Jurkat, Clone E6-1 (cell line): ENCODE data around the gene TMEM30B. TPM values are rescaled to one million over a fixed set of nuclear protein-coding genes. Genes with fewer than 3 reads are reported as not detected.
"Not testable (repeated sequence)": the region's sequence is repeated elsewhere in the genome, so short reads cannot be mapped to it uniquely, and the experiment has no call there.

Experiments used
- DNase-seq: peaks from one replicate; pipeline ENCODE4 v3.0.0-alpha.2; 2011; ENCODE audit warnings: low read depth, low spot score
- H3K4me3 ChIP-seq: 2 replicates; pipeline ENCODE4 v1.5.1; 2011; ENCODE audit warnings: mild to moderate bottlenecking, low read length, control low read depth, moderate library complexity
- polyA plus RNA-seq: library from polyadenylated mRNA; unstranded; fragments of >200 nt; gene quantifications from one replicate; pipeline ENCODE4 v1.2.1, GENCODE V29; 2012; ENCODE audit warnings: missing spikeins; ENCODE audit not compliant: insufficient read length, insufficient read depth

TMEM30B gene
- not detected for polyA plus RNA-seq

- no peak within 1 kb of the TSS for H3K4me3 ChIP-seq
Observed at GRCh38 chr14:61281186-61281947, at the start of gene TMEM30B. TSS of gene TMEM30B (minus strand) at chr14:61281338. CDS start at chr14:61281147, 191 bp downstream.

GRCh38 chr14:61330511-61330910 is 49.4 kb upstream of the TMEM30B start:
- H3K4me3 ChIP-seq: no peak overlapping the region
- no peak for DNase-seq

More at GRCh38 chr14:61281186-61281947, at the start of gene TMEM30B:
- DNase-seq: no peak

DNA sequence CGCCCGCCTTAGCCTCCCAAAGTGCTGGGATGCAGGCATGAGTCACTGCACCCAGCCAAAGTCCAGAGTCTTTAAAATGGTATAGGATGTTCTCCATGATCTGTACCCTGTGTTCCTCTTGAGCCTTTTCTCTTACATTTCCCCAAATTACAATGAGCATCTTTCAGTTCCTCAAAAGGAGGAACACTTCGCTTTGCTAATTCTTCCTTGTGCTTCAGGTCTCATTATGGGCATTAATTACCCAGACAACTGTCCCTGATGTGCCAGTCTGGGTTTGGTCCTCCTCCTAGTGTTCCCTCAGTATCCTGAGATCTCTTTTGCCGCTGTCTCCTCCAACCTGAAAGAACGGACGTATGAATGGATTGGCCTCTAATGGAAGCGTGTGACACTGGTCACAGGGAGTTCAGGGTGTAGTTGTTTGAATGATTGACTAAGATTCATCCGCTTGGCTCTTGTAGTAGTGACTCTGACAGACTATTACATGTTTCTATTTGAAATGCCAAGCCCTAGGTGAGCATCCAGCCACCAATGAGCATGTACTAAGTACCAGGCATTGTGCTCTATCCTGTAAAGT is 48.4 kb upstream of the TMEM30B start:
- DNase-seq: no peak
- no peak overlapping the region for H3K4me3 ChIP-seq

- DNase-seq: no peak
- H3K4me3 ChIP-seq: no peak overlapping the region
Observed at GRCh38 chr14:61328626-61329262, 47.6 kb upstream of the TMEM30B start.

DNA sequence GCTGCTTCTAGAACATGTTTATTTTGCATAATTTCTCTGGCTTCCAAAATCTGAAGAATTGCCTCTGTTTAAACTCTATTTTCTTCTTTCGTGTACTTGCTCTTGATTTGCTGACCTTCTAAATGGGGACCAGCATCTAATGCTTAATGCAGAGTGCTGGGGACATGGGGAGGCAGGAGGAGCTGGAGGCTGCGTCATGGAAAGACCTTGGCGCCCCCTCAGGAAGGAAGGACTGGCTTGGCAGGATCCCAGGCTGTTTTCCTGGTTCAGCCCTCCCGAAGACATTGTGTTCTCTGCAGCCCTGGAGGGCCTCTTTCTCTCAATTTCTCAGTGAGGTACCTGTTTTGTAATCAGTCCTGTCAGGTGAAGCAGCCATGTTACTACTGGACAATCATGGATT is 45.7 kb upstream of the TMEM30B start:
- DNase-seq: no peak
- no peak overlapping the region for H3K4me3 ChIP-seq

DNA sequence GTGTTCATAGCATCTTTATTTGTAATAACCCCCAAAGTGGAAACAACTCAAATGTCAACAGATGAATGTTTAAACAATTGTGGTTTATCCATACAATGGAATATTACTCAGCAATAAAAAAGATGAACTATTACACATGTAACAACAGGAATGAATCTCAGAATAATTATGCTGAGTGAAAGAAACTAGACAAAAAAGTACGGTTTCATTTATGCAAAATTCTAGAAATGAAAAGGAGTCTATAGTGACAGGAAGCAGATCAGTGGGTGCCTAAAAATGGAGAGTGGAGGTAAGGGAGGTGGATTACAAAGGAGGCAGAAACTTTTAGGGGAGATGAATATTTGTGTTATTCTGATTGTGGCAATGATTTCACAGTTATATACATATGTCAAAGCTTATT is 45.0 kb upstream of the TMEM30B start:
- no peak for DNase-seq

DNA sequence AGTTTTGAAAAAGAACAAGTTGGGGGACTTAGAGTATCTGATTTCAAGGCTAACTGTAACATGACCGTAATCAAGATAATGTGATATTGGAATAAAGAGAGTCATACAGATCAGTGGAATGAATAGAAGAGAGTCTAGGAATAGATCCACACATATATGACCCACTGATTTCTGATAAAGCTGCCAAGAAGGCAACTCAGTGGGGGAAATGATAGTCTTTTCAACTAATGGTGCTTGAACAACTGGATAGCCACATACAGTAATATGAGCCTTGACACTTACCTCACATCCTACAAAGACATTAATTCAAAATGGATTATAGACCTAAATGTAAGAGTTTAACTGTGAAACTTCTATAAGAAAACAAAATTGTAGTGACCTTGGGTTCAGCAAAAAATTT is 44.0 kb upstream of the TMEM30B start:
- no peak overlapping the region for H3K4me3 ChIP-seq
- DNase-seq: no peak

More for the DNA sequence above, 45.0 kb upstream of the TMEM30B start:
- no peak overlapping the region for H3K4me3 ChIP-seq

DNA sequence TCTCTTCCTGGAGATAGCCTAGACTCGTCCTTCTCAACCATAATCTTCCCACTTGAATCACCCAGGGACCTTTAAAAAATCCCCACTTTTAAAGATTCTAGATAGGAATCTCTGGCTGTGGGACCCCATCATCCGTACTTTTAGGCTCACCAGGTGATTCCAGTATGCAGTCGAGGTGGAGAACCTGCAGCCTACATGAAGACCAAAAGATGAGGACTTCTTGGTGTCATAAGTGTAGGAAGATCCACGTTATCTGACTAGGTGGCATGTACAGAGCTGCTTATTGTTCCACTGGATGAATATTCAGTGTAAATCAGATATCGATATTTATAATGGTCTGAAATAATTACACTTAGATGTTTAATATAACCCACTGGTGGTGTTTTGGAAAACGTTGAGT is 42.8 kb upstream of the TMEM30B start:
- H3K4me3 ChIP-seq: peak overlapping the region; percentile 91

GRCh38 chr14:61322799-61323290 is 41.7 kb upstream of the TMEM30B start:
- DNase-seq: peak; percentile 67
- H3K4me3 ChIP-seq: peak overlapping the region; percentile 91

More for the DNA sequence above, 42.8 kb upstream of the TMEM30B start:
- no peak for DNase-seq

DNA sequence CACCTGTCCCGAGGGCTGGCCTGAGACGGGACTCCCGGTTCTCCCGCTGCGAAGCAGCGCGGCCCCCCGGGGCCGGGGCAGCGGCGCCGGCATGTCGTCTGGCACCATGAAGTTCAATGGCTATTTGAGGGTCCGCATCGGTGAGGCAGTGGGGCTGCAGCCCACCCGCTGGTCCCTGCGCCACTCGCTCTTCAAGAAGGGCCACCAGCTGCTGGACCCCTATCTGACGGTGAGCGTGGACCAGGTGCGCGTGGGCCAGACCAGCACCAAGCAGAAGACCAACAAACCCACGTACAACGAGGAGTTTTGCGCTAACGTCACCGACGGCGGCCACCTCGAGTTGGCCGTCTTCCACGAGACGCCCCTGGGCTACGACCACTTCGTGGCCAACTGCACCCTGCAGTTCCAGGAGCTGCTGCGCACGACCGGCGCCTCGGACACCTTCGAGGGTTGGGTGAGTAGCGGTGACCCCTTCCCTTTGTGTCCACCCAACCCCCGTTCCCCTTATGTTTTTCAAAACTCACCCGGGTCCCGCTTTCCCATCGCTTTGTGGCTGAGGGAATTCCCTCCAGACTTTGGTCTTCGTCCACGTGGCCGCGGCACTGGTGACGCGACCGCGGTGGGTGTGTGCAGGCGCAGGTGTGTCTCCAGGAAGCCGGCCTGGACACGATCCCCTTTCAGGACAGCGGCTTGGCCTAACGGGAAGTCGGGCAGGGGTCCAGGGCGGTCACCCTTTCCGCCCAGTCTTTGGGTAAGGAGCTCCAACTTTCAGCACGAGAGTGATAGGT is 41.1 kb upstream of the TMEM30B start:
- H3K4me3 ChIP-seq: peak overlapping the region; percentile 91
- no peak for DNase-seq

GRCh38 chr14:61321385-61322010 is 40.4 kb upstream of the TMEM30B start, which contains the start of gene PRKCH:
TSS of gene PRKCH (plus strand) at chr14:61321579. CDS start at chr14:61322102, 523 bp downstream.
- DNase-seq: peak; percentile 76
- peak within 1 kb of the TSS; percentile 91 for H3K4me3 ChIP-seq

GRCh38 chr14:61320806-61321384 is 39.8 kb upstream of the TMEM30B start:
- H3K4me3 ChIP-seq: peak overlapping the region; percentile 91
- DNase-seq: no peak

GRCh38 chr14:61320170-61320569 is 39.0 kb upstream of the TMEM30B start:
- H3K4me3 ChIP-seq, DNase-seq: not testable (repeated sequence)

DNA sequence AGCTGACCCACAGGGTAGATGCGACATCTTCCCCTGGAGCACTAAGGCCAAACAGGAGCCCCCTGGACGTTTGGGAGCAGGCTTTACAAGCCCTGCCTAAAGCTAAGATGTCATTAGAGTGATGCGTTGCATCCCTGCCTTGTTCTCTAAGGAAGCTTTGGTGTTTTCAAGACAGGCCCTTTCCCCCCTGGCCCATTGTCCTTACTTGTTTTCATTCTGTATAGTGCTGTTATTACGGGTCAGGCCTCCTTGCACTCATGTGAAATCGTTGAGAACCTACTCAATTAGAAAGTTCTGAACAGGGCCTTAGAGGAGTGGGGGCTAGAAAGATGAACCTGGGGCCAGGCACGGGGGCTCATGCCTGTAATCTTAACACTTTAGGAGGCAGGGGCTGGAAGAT is 38.6 kb upstream of the TMEM30B start:
- H3K4me3 ChIP-seq: no peak overlapping the region
- no peak for DNase-seq

DNA sequence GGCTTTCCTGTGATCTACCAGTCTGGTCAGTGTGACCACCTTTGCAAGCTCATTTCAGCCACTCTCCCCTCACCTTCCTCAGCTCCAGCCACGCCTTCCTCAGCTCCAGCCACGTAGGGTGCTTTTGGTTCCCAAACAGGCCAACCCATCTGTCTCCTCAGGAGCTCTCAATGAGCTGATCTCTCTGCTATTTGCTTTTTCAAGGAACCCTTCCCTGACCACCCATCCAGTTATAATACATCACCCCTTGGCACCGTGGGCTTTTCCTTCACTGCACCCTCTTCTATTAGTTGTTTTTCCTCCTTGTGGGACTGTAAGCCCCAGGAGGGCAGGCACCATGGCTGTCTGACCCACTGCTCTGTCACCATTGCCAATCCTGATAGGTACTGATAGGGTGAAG is 37.9 kb upstream of the TMEM30B start:
- DNase-seq: no peak
- no peak overlapping the region for H3K4me3 ChIP-seq

- DNase-seq: no peak
- H3K4me3 ChIP-seq: no peak overlapping the region
Observed at GRCh38 chr14:61315313-61315712, 34.2 kb upstream of the TMEM30B start.

DNA sequence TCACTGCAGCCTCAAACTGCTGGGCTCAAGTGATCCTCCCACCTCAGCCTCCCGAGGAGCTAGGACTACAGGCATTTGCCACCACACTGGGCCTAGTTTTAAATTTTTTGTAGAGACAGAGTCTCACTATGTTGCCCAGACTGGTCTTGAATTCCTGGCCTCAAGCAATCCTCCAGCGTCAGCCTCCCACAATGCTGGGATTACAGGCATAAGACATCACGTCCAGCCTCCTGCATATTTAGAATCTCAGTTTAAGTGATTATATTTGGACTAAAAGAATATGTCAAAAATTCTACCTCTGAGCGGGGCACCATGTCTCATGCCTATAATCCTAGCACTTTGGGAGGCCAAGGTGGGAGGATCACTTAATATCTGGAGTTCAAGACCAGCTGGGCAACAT is 27.6 kb upstream of the TMEM30B start:
- H3K4me3 ChIP-seq, DNase-seq: not testable (repeated sequence)

- DNase-seq: no peak
- H3K4me3 ChIP-seq: no peak overlapping the region
Observed at GRCh38 chr14:61308198-61308597, 27.1 kb upstream of the TMEM30B start.
